ENCODE measurements around the gene TBCK. TPM values are rescaled to one million over a fixed set of nuclear protein-coding genes. Genes with fewer than 3 reads are reported as not detected.
A peak's percentile ranks its signal among the peaks of the same experiment; 100 is the strongest.

TBCK gene
- total RNA-seq: 10 to 100 TPM; 24.9 to 30.1 TPM

GRCh38 chr4:106315968-106316772 is at the start of gene TBCK, which contains the start of gene AIMP1:
TSS of gene TBCK (minus strand) at chr4:106316209. CDS start at chr4:106308960, 7,249 bp downstream.
TSS of gene AIMP1 (plus strand) at chr4:106316550. CDS start at chr4:106325010, 8,460 bp downstream.
- TF ChIP-seq CTCF (IDR thresholded peaks at IDR 0.05): no peak
- Mint-ChIP-seq H3K4me3 (no peak within 1 kb of the TSS), H3K27me3 (no peaks in the 10 kb centered on the region), H3K9me3 (no peaks in the 10 kb centered on the region), H3K4me1 (ENCODE audit: low read depth) (peaks cover 29% of the 10 kb centered on the region), H3K27ac (no peak within 1 kb of the TSS), H3K36me3 (ENCODE audit: low read depth) (peaks cover 18% of the 10 kb centered on the region)
- POLR2A ChIA-PET: interaction anchor here (0.6 to 1.6 kb wide), 8 partner anchors 10 to 1362 kb away, joined by 3 to 8 read pairs (median 3); no protein-coding TSS in a partner anchor
- DNase-seq: peak; percentile 91
- intact Hi-C loops (cut with micrococcal nuclease): no loop called here
- peak; percentile 90 for ATAC-seq
- CTCF ChIA-PET: interaction anchor here (0.9 to 1.8 kb wide), 3 partner anchors 12 to 77 kb away, joined by 3 to 7 read pairs (median 4); no protein-coding TSS in a partner anchor

GRCh38 chr4:106365613-106366012 is 49.6 kb upstream of the TBCK start:
- H3K9me3 Mint-ChIP-seq: no peaks in the 10 kb centered on the region
- H3K27ac Mint-ChIP-seq: no peak overlapping the region
- ATAC-seq: no peak
- intact Hi-C loops (cut with micrococcal nuclease): loop anchor here (5.0 to 10.0 kb wide), 2 partner anchors 137 to 809 kb away; no protein-coding TSS in a partner anchor
- H3K4me1 Mint-ChIP-seq (ENCODE audit: low read depth): no peaks in the 10 kb centered on the region
- CTCF ChIA-PET: interaction anchor here (1.4 kb wide), 1 partner anchor 18 kb away, joined by 4 read pairs; no protein-coding TSS in a partner anchor
- no peak overlapping the region for H3K4me3 Mint-ChIP-seq
- no peaks in the 10 kb centered on the region for H3K36me3 Mint-ChIP-seq (ENCODE audit: low read depth)
- no peak for TF ChIP-seq CTCF (IDR thresholded peaks at IDR 0.05)
- POLR2A ChIA-PET: no interaction called here
- H3K27me3 Mint-ChIP-seq: peaks cover 13% of the 10 kb centered on the region
- DNase-seq: no peak

- Mint-ChIP-seq H3K9me3 (no peaks in the 10 kb centered on the region), H3K36me3 (ENCODE audit: low read depth) (no peaks in the 10 kb centered on the region), H3K4me3 (no peak overlapping the region), H3K27me3 (peaks cover 8% of the 10 kb centered on the region), H3K4me1 (ENCODE audit: low read depth) (no peaks in the 10 kb centered on the region), H3K27ac (no peak overlapping the region)
- intact Hi-C loops (cut with micrococcal nuclease): loop anchor here (10.0 kb wide), 1 partner anchor 811 kb away; no protein-coding TSS in a partner anchor
- ATAC-seq: no peak
- no peak for TF ChIP-seq CTCF (IDR thresholded peaks at IDR 0.05)
- no peak for DNase-seq
- ChIA-PET POLR2A (no interaction called here), CTCF (interaction anchor here (1.4 kb wide), 1 partner anchor 16 kb away, joined by 4 read pairs; no protein-coding TSS in a partner anchor)
These were observed 48.3 kb upstream of the TBCK start for GRCh38 chr4:106364282-106364681.

- peaks cover 5% of the 10 kb centered on the region for H3K27me3 Mint-ChIP-seq
- H3K4me1 Mint-ChIP-seq (ENCODE audit: low read depth): peaks cover 2% of the 10 kb centered on the region
- H3K9me3 Mint-ChIP-seq: no peaks in the 10 kb centered on the region
These were observed 46.2 kb upstream of the TBCK start for GRCh38 chr4:106362086-106362825.

More at GRCh38 chr4:106362086-106362825, 46.2 kb upstream of the TBCK start:
- intact Hi-C loops (cut with micrococcal nuclease): loop anchor here (10.0 kb wide), 1 partner anchor 813 kb away; no protein-coding TSS in a partner anchor
- ATAC-seq (no peak), DNase-seq (no peak)
- ChIA-PET POLR2A (no interaction called here), CTCF (no interaction called here)
- no peaks in the 10 kb centered on the region for H3K36me3 Mint-ChIP-seq (ENCODE audit: low read depth)
- no peak overlapping the region for H3K27ac Mint-ChIP-seq
- no peak for TF ChIP-seq CTCF (IDR thresholded peaks at IDR 0.05)
- H3K4me3 Mint-ChIP-seq: no peak overlapping the region

Data from activated CD8-positive, alpha-beta T cell treated with anti-CD3 and anti-CD28 coated beads for 36 hours (primary cell).